Measurements from ENCODE around the gene TMEM47. TPM values are rescaled to one million over a fixed set of nuclear protein-coding genes. Genes with fewer than 3 reads are reported as not detected.

TMEM47 gene
- polyA plus RNA-seq (2012; ENCODE audit: insufficient read depth, insufficient read length, low read depth) = not detected

DNA sequence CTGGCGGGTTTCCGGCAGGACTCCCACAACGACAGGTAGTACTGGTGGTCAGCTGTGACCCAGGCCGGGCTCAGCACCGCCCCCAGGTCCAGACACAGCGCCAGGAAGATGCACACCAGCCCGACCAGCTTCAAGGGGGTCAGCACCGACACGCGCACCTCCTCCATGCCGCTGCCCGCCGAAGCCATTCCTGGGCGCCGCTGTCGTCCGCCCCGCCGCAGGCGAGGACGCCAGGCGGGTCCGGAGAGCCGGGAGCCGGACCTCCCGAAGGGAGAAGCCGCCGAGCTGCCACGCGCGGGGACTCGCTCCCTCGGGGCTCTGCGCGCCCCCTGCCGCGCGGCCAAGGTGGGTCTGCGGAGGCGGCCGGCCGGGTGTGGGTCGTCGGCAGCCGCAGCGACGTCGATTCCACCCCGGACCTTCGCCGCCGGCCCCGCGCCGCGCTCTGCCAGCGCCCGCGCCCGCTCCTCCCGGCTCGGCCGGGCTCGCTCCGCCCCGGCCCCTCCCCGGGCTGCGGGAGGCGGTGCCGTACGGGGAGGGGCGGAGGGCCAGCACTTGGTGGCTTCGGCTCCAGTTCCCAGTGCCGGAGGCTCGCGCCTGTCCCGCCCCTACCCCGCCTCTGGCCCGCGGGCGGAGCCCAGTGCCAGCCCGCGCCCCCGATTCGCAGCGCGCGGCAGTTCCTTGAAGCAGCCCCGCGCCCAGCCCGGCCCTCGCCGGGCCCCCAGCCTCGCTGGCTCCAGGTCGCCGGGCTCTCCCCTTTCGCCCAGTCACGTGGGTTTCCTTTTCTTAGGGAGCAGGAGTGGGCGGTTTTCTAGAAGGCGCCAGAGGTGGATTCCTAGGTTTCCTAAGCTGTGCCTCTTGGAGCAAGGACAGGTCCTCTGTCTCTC, at the start of gene TMEM47:
TSS of gene TMEM47 (minus strand) at position 444 of the 884 bp plus-strand sequence. CDS start at position 188, 256 bp downstream.
- H3K27me3 ChIP-seq = peaks cover 27% of the 10 kb centered on the region
- TF ChIP-seq, protein P1, sequence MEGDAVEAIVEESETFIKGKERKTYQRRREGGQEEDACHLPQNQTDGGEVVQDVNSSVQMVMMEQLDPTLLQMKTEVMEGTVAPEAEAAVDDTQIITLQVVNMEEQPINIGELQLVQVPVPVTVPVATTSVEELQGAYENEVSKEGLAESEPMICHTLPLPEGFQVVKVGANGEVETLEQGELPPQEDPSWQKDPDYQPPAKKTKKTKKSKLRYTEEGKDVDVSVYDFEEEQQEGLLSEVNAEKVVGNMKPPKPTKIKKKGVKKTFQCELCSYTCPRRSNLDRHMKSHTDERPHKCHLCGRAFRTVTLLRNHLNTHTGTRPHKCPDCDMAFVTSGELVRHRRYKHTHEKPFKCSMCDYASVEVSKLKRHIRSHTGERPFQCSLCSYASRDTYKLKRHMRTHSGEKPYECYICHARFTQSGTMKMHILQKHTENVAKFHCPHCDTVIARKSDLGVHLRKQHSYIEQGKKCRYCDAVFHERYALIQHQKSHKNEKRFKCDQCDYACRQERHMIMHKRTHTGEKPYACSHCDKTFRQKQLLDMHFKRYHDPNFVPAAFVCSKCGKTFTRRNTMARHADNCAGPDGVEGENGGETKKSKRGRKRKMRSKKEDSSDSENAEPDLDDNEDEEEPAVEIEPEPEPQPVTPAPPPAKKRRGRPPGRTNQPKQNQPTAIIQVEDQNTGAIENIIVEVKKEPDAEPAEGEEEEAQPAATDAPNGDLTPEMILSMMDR (IDR thresholded peaks at IDR 0.05; ENCODE audit: low read depth, low read length) = no peak
- H3K4me1 ChIP-seq = no peaks in the 10 kb centered on the region
- peak within 1 kb of the TSS; percentile 44 for H3K4me3 ChIP-seq (ENCODE audit: low read depth, low read length)
- H3K36me3 ChIP-seq = no peaks in the 10 kb centered on the region
- peak; percentile 73 for DNase-seq
- no peaks in the 10 kb centered on the region for H3K9me3 ChIP-seq

DNA sequence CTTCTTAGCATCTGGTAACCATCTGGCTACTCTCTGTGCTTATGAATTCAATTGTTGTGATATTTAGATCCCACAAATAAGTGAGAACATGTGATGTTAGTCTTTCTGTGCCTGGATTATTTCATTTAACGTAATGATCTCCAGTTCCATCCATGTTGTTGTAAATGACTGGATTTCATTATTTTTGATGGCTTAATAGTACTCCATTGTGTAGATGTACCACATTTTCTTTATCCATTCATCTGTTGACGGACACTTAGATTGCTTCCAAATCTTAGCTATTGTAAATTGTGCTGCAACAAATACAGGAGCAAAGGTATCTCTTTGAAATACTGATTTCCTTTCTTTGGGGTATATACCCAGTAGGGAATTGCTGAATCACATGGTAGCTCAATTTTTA, 30.0 kb upstream of the TMEM47 start:
- TF ChIP-seq, protein P1 (IDR thresholded peaks at IDR 0.05; ENCODE audit: low read depth, low read length) = no peak
- H3K4me3 ChIP-seq (ENCODE audit: low read depth, low read length) = no peak overlapping the region
- no peaks in the 10 kb centered on the region for H3K9me3 ChIP-seq
- no peaks in the 10 kb centered on the region for H3K36me3 ChIP-seq
- no peak for DNase-seq
- H3K4me1 ChIP-seq = no peaks in the 10 kb centered on the region
- H3K27me3 ChIP-seq = no peaks in the 10 kb centered on the region

DNA sequence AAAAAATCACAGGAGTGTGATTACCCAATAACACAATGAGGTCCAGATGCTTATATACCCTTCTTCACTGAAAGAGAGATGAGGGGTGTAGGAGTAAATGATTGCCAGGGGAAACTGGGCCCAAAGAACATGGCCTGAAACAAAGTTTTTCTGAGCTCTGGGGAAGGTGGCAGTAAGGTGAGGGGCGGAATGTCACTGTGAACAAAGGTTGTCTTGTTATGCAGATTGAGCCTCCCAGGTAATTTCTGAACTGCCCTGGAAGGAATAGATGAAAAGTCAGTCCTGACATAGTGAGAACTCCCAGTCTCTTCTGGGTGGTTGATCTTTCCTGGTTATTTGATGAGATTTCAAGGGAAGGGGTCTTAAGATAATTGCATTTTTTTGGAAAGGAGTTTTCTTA, 2.5 kb upstream of the TMEM47 start:
- H3K36me3 ChIP-seq = no peaks in the 10 kb centered on the region
- no peak for DNase-seq
- TF ChIP-seq, protein P1 (IDR thresholded peaks at IDR 0.05; ENCODE audit: low read depth, low read length) = no peak
- H3K4me3 ChIP-seq (ENCODE audit: low read depth, low read length) = no peak overlapping the region
- no peaks in the 10 kb centered on the region for H3K9me3 ChIP-seq
- H3K27me3 ChIP-seq = peaks cover 27% of the 10 kb centered on the region
- no peaks in the 10 kb centered on the region for H3K4me1 ChIP-seq

DNA sequence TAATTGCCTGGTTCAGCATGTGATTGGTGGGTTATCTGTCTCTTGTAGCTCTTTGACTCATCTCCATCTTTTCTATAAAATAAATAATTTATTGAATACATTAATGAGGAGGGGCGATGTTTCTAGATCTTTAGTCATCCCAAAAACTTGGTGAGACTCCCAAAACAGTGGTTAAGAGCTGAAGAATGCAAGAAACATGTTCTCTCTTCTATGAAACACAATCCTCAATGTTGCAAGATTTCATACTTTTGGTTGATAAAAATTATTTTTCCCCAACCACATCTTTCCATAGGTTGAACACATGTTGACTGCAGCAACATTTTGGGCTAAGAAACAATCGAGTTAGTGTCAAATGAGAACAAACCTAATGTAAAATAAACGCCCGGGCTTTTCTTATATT, 1.2 kb upstream of the TMEM47 start:
- peaks cover 27% of the 10 kb centered on the region for H3K27me3 ChIP-seq
- no peak overlapping the region for H3K4me3 ChIP-seq (ENCODE audit: low read depth, low read length)
- no peaks in the 10 kb centered on the region for H3K36me3 ChIP-seq
- H3K9me3 ChIP-seq = no peaks in the 10 kb centered on the region
- H3K4me1 ChIP-seq = no peaks in the 10 kb centered on the region
- no peak for DNase-seq
- TF ChIP-seq, protein P1 (IDR thresholded peaks at IDR 0.05; ENCODE audit: low read depth, low read length) = no peak

DNA sequence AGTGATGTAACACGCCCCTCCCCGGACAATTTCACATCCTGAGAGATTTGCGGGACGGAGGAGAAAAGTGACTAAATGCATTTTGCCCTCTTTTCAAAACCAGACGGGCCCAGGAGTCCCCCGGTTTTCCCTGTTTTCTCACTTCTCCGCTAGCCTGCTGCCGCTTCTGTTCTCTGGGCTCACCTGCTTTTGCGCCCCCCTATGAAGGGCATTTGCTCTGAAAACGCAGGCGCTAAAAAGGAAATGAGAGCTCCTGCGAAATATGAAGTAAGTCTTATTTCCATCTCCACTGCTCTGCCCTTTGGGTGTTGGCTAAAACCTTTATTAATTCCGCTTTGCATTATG, 613 bp upstream of the TMEM47 start:
- no peaks in the 10 kb centered on the region for H3K4me1 ChIP-seq
- no peaks in the 10 kb centered on the region for H3K9me3 ChIP-seq
- H3K4me3 ChIP-seq (ENCODE audit: low read depth, low read length) = peak overlapping the region; percentile 44
- no peaks in the 10 kb centered on the region for H3K36me3 ChIP-seq
- DNase-seq = no peak
- peaks cover 27% of the 10 kb centered on the region for H3K27me3 ChIP-seq
- TF ChIP-seq, protein P1 (IDR thresholded peaks at IDR 0.05; ENCODE audit: low read depth, low read length) = no peak

DNA sequence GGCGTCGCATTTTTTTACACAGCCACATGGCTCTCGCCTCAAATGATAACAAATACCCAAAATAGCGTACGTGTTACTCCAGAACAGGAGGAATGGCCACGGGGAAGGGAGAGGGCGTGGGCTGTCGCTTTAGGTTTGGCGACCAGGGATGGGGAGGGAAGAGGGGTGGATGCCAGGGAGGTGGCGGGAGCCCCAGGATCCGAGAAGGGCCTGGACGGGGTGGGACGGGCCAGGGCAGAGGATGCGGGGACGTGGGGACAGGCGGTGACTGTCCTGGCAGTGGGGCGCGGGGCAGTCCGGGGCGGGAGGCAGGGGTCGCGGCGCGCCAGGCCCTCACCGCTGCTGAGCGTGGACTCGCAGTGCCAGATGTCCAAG, 631 bp downstream of the TMEM47 start:
- Histone ChIP-seq H3K4me3 (ENCODE audit: low read depth, low read length) (peak overlapping the region; percentile 20), H3K9me3 (no peaks in the 10 kb centered on the region), H3K4me1 (no peaks in the 10 kb centered on the region), H3K36me3 (no peaks in the 10 kb centered on the region), H3K27me3 (peaks cover 27% of the 10 kb centered on the region)
- DNase-seq = no peak
- TF ChIP-seq, protein P1 (IDR thresholded peaks at IDR 0.05; ENCODE audit: low read depth, low read length) = no peak
